ENCODE data around the gene TMEM178B.
"Not testable (repeated sequence)": the region's sequence is repeated elsewhere in the genome, so short reads cannot be mapped to it uniquely, and the experiment has no call there.

Gene TMEM178B

GRCh38 chr7:141147482-141147881 is 73.6 kb downstream of the TMEM178B start:
- TF ChIP-seq ZNF274 (IDR thresholded peaks at IDR 0.05; ENCODE audit: low read depth, low read length): no peak
- H3K4me3 ChIP-seq (ENCODE audit: low read length): no peak overlapping the region

DNA sequence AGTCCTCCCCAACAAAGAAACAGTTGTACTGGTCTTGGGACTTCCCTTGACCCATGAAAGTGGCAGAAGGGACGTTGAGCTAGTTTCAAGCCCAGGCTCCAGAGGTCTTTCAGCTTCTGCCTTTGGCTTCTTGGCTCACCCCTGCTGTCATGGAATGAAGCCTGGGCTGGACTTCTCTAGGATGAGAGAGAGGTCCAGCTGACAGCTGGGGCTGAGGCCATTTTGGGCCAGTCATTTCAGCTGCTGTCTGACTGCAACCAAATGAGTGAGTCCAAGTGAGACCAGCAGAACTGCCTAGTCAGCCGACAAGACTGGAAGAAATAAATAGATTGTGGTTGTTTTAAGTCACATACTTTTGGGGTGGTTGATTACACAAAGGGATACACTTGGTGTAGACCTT is 76.6 kb downstream of the TMEM178B start:
- no peak for TF ChIP-seq ZNF274 (IDR thresholded peaks at IDR 0.05; ENCODE audit: low read depth, low read length)
- H3K4me3 ChIP-seq (ENCODE audit: low read length): no peak overlapping the region

GRCh38 chr7:141151746-141152145 is 77.9 kb downstream of the TMEM178B start:
- TF ChIP-seq ZNF274 (IDR thresholded peaks at IDR 0.05; ENCODE audit: low read depth, low read length): no peak
- H3K4me3 ChIP-seq (ENCODE audit: low read length): no peak overlapping the region

DNA sequence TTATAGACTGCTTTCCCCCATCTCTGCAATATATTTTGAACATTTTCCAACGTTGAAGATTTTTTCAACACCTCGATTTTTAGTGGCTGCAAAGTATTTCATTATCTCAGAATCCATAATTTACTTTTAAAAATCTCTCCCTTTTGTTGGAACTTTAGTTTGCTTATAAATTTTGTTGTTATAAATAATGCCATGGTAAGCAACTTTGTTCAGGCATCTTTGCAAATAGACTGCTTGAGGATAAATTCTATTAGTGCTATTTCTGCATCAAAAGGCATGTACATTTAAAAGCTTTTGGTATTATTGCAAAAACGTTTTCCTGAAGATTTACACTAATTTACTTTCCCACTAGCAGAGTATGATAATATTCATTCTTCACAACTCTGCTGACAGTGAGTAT is 79.4 kb downstream of the TMEM178B start:
- no peak overlapping the region for H3K4me3 ChIP-seq (ENCODE audit: low read length)
- no peak for TF ChIP-seq ZNF274 (IDR thresholded peaks at IDR 0.05; ENCODE audit: low read depth, low read length)

GRCh38 chr7:141154131-141154732 is 80.4 kb downstream of the TMEM178B start:
- TF ChIP-seq ZNF274 (IDR thresholded peaks at IDR 0.05; ENCODE audit: low read depth, low read length): no peak
- no peak overlapping the region for H3K4me3 ChIP-seq (ENCODE audit: low read length)

- no peak for TF ChIP-seq ZNF274 (IDR thresholded peaks at IDR 0.05; ENCODE audit: low read depth, low read length)
- no peak overlapping the region for H3K4me3 ChIP-seq (ENCODE audit: low read length)
These were observed 82.5 kb downstream of the TMEM178B start for GRCh38 chr7:141156407-141156806.

GRCh38 chr7:141157138-141157765 is 83.4 kb downstream of the TMEM178B start:
- H3K4me3 ChIP-seq (ENCODE audit: low read length): no peak overlapping the region
- no peak for TF ChIP-seq ZNF274 (IDR thresholded peaks at IDR 0.05; ENCODE audit: low read depth, low read length)

DNA sequence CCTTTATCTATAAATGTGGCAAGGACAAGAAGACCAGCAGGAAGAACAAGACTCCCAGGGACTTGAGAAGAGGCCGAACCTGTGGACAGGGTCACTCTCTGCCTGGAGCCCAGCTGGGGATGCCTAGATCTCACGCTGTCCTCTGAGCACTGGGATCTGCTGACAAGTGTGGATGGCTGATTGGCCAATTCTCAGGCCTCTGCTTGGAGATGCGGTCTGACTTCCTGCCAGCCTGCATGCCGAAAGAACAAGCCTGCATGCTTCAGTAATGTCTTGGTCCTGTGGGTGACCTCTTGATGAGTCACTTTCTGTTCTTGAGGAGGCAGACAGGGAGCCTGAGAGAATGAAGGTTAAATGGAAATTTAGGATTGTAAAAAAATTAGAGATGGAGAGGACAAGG is 84.7 kb downstream of the TMEM178B start:
- TF ChIP-seq ZNF274 (IDR thresholded peaks at IDR 0.05; ENCODE audit: low read depth, low read length): no peak
- H3K4me3 ChIP-seq (ENCODE audit: low read length): no peak overlapping the region

GRCh38 chr7:141160246-141160860 is 86.5 kb downstream of the TMEM178B start:
- TF ChIP-seq ZNF274 (IDR thresholded peaks at IDR 0.05; ENCODE audit: low read depth, low read length): no peak
- no peak overlapping the region for H3K4me3 ChIP-seq (ENCODE audit: low read length)

DNA sequence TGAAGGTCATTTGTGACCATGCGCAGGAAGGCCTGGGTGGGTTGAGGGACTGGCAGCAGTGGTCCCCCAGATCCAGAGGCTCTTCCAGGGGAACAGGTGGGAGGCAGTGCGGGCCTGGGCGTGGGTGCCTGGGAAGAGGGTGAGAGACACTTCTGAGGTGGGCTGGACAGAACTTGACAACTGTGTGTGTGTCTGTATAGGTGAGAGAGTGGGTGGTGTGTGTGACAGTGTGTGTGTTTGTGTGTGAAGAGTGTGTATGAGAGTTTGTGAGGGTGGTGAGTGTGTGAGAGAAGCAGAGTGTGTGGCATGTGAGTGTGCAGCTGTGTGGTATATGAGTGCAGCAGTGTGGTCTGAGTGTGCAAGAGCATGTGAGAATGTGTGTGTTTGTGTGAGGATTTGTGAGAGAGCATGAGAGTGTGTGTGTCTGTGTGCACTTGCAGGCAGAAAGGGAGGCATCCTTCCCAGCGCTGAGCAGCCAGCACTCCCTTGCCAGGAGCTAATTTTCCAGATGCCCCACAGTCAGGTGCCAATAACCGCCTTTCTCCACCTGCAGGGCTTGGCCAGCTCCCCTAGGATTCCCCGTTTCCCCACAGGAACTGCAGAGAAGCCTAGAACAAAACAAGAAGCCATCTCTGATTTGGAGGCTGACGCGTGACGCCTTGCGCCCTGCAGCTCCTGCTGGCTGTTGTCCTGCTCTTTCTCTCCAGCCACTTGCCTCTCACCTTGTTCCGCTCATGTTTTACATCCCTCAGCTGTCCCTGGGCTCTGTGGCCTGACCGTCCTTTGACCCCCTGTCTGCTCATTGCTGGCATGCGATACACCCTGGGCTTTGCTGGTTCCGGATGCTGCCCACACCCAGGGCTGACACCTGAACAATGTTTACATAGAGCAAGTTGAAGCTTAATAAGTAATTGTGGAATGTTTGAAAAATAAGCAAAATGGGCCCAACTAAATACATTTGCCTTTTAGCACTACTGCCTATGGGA is 88.0 kb downstream of the TMEM178B start:
- no peak overlapping the region for H3K4me3 ChIP-seq (ENCODE audit: low read length)
- no peak for TF ChIP-seq ZNF274 (IDR thresholded peaks at IDR 0.05; ENCODE audit: low read depth, low read length)

GRCh38 chr7:141165521-141165920 is 91.7 kb downstream of the TMEM178B start:
- no peak for TF ChIP-seq ZNF274 (IDR thresholded peaks at IDR 0.05; ENCODE audit: low read depth, low read length)
- no peak overlapping the region for H3K4me3 ChIP-seq (ENCODE audit: low read length)

DNA sequence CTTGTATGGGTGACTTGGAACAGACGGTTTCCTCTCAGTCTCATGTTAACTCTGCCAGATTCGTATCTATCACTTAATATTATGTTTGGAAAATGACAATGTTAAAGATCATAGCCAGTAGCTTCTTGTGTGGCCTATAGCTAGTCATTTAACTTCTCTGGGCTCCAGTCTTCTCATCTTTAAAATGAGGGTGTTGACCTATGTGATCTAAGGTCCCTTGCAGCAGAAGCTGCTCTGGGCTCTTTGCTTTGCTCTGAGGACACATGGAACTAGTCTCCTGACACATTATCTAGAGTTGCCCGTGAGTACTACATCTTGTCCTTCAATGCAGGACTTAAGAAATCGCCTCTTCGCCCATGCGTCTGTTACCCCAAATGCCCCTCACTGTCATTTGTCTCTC is 93.1 kb downstream of the TMEM178B start:
- no peak for TF ChIP-seq ZNF274 (IDR thresholded peaks at IDR 0.05; ENCODE audit: low read depth, low read length)

GRCh38 chr7:141167381-141167964 is 93.6 kb downstream of the TMEM178B start:
- TF ChIP-seq ZNF274 (IDR thresholded peaks at IDR 0.05; ENCODE audit: low read depth, low read length): no peak
- no peak overlapping the region for H3K4me3 ChIP-seq (ENCODE audit: low read length)

More for the DNA sequence above, 93.1 kb downstream of the TMEM178B start:
- no peak overlapping the region for H3K4me3 ChIP-seq (ENCODE audit: low read length)

DNA sequence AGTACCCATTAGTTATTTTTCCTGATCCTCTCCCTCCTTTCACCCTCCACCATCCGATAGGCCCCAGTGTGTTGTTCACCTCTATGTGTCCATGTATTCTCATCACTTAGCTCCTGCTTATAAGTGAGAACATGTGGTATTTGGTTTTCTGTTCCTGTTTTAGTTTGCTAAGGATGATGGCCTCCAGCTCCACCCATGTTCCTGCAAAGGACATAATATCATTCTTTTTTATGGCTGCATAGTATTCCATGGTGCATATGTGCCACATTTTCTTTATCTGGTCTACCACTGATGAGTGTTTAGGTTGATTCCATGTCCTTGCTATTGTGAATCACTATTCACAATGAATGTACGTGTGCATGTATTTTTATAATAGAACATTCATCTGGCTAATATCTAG is 95.3 kb downstream of the TMEM178B start:
- not testable (repeated sequence) for H3K4me3 ChIP-seq (ENCODE audit: low read length)

DNA sequence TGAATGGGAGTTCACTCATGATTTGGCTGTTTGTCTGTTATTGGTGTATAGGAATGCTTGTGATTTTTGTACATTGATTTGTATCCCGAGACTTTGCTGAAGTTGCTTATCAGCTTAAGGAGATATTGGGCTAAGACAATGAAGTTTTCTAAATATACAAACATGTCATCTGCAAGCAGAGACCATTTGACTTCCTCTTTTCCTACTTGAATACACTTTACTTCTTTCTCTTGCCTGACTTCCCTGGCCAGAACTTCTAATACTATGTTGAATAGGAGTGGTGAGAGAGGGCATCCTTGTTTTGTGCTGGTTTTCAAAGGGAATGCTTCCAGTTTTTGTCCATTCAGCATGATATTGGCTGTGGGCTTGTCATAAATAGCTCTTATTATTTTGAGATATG is 101.9 kb downstream of the TMEM178B start:
- H3K4me3 ChIP-seq (ENCODE audit: low read length): not testable (repeated sequence)

DNA sequence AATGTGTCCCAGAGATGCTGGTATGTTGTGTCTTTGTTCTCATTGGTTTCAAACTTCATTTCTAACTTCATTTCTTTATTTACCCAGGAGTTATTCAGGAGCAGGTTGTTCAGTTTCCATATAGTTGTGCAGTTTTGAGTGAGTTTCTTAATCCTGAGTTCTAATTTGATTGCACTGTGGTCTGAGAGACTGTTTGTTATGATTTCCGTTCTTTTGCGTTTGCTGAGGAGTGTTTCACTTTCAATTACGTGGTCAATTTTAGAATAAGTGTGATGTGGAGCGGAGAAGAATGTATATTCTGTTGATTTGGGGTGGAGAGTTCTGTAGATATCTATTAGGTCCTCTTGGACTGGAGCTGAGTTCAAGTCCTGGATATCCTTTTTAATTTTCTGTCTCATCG is 103.3 kb downstream of the TMEM178B start:
- H3K4me3 ChIP-seq (ENCODE audit: low read length): not testable (repeated sequence)

All from GM08714 (cell line).